ENCODE results near the gene MYOM1.

MYOM1 gene

DNA sequence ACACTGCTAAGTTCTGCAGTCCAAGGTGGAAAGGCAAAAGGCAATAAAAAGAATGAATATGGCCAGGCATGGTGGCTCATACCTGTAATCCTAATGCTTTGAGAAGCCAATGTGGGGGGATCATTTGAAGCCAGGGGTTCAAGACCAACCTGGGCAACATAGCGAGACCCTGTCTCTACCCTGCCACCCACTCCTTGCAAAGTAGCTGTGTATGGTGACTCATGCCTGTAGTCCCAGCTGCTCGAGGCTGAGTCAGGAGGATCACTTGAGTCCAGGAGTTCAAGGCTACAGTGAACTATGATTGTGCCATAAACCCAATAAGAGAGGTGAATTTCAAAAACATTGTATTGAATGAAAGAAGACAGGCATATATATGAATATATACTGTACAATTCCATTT is 44.6 kb upstream of the MYOM1 start:
- DNase-seq (ENCODE audit: extremely low spot score), result no peak
- TF ChIP-seq FOXM1 (IDR thresholded peaks at IDR 0.05; ENCODE audit: borderline replicate concordance) (no peak), FOXK2 (IDR thresholded peaks at IDR 0.05) (no peak), ZNF384 (IDR thresholded peaks at IDR 0.05) (no peak), CTBP1 (IDR thresholded peaks at IDR 0.05; ENCODE audit: borderline replicate concordance) (no peak), ELF4 (IDR thresholded peaks at IDR 0.05) (no peak)
- ChIA-PET CTCF (no interaction called here), POLR2A (no interaction called here)

DNA sequence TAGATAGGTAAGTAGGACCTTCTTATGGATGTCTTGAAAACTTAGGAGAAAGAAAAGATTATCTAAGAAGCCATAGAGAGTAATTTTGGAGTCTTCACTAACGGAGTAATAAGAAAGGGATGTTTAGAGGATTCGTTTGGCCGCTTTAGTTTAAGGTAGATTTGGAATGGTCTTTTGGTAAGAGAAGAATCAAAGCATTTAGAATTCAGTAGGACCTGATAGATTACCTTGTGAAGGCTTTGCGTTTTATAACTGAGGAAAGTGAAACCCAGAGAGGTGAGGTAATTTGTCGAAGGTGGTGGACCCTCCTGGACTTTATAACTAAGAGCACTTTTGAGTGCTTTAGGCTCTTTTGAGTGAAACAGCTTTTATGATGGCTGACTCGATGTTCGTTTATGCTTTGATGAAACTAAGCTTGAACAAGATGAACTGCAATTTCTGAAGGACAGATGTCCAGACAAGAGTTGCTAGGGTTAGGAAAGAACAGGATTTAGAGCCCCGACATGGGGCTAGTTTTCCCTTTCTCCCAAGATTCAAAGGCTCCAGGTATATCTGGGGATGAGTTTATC is 43.4 kb upstream of the MYOM1 start:
- ChIA-PET CTCF (no interaction called here), POLR2A (no interaction called here)
- TF ChIP-seq BHLHE40 (IDR thresholded peaks at IDR 0.05; ENCODE audit: borderline replicate concordance) (no peak), ARNT (IDR thresholded peaks at IDR 0.05) (no peak)

DNA sequence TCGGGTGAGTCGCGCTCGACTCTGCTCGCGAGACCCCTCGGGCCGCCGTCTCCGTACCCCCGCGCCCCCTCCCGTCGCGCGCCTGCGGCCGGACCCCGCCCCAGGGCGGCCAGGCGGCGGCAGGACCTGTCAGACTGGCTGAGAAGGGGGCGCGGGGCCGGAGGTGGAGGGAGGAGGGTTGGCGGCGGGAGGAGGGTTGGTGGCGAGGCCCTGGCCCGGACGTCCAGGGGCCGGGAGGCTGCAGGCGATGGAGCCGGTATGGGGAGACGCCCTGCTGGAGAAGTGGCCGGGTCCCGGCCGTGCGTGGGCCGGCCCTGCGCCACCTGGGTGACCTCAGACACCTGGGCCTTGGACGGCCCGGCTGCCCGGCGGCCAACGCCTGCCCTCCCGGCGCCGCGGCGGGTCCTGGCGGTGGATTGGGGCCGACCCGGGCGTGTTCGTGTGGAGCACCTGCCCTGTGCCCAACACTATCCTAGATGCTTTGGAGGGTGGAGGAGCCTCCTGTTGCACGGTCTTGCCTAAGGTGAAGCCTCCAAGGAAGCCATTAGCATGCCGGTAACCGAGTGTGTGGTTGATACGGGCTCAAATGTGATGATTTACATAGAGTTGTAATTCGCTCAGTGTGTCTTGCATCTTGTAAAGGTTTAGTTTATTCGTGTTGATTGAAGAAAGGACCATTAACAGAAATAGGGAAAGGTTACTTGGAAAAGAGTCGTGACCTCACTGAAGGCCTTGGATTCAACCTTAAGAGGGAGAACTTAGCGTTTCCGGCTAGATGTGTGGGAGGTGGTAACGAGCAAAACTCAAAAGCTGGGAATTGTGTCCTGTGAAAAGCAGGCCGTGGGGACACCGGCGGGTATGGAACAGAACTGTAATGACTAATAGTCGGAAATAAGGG is 42.7 kb upstream of the MYOM1 start:
- TF ChIP-seq NFRKB (IDR thresholded peaks at IDR 0.05) (no peak), LEF1 (IDR thresholded peaks at IDR 0.05; ENCODE audit: borderline replicate concordance) (no peak), TARDBP (IDR thresholded peaks at IDR 0.05) (no peak), FOXM1 (IDR thresholded peaks at IDR 0.05; ENCODE audit: borderline replicate concordance) (no peak), L3MBTL2 (conservative IDR thresholded peaks at IDR 0.05) (no peak)
- POLR2A ChIA-PET, result interaction anchor here (0.7 kb wide), 1 partner anchor 15 kb away, joined by 3 read pairs; the partner anchor contains the start of gene MYL12A
- CTCF ChIA-PET, result no interaction called here
- no peak for DNase-seq (ENCODE audit: extremely low spot score)

More for the DNA sequence above, 43.4 kb upstream of the MYOM1 start:
- DNase-seq (ENCODE audit: extremely low spot score), result no peak

DNA sequence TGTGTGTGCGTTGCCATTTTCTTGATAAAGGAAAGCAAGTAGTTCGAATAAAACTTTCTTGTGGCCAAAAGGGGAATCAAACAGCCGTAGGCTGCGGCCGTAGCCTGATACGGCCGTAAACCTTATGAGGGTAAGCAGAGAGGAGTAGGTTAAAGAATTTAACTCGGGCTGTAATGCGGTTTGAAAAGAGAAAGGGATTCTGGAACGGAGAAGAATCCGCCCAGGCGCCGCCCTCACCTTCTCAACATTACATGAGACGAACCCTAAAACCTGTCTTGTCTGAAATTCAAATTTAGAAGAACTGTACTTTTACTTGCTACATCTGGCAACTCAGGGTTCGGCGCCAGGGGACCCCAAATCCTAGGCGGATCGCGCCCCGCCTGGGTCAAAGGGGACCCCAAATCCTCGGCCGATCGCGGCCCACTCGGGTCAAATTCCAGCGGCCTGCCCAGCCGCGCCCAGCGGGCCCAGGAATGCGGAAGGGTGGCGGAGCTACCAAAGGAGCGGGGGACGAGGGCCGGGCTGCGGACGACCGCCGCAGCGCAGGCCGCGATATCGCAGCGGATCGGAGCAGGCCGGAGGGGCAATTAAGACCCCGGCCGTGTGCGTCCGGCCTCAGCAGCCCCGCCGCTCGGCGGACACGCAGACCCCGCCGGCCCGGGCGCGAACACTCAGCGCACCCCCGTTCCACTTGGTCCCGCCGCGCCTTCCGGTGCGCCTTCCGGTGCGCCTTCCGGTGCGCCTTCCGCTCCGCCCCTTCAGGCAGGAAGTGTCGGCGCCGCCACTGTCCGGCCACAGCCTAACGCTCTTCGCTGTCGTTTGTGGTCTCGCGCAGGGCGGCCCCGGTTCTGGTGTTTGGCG is 41.8 kb upstream of the MYOM1 start, which contains the start of gene MYL12B:
Gene MYL12B, plus strand, starts transcription at position 761 of the 861 bp plus-strand sequence. CDS start 10,766 bp downstream, outside the sequence.
- ChIA-PET POLR2A (interaction anchor here (0.7 to 2.3 kb wide), 2 partner anchors 14 kb away, joined by 3 to 9 read pairs; partner anchors contain the start of gene MYL12A), CTCF (no interaction called here)
- TF ChIP-seq SP1 (IDR thresholded peaks at IDR 0.05), result no peak
- peak; percentile 68; the same call in 1 of the 2 replicates for TF ChIP-seq BHLHE40 (IDR thresholded peaks at IDR 0.05; ENCODE audit: borderline replicate concordance)
- TF ChIP-seq, protein P1, sequence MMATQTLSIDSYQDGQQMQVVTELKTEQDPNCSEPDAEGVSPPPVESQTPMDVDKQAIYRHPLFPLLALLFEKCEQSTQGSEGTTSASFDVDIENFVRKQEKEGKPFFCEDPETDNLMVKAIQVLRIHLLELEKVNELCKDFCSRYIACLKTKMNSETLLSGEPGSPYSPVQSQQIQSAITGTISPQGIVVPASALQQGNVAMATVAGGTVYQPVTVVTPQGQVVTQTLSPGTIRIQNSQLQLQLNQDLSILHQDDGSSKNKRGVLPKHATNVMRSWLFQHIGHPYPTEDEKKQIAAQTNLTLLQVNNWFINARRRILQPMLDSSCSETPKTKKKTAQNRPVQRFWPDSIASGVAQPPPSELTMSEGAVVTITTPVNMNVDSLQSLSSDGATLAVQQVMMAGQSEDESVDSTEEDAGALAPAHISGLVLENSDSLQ (IDR thresholded peaks at IDR 0.05), result no peak
- TF ChIP-seq ELF4 (IDR thresholded peaks at IDR 0.05), result peak; percentile 91
- TF ChIP-seq LEF1 (IDR thresholded peaks at IDR 0.05; ENCODE audit: borderline replicate concordance), result no peak; the same call in 1 of the 2 replicates
- no peak for TF ChIP-seq TARDBP (IDR thresholded peaks at IDR 0.05)
- TF ChIP-seq HDGF (IDR thresholded peaks at IDR 0.05; ENCODE audit: borderline replicate concordance), result no peak
- no peak for TF ChIP-seq FOXK2 (IDR thresholded peaks at IDR 0.05)
- 0 out of 2 replicates have a peak, but pooled peaks have one; percentile 42 for TF ChIP-seq FOXM1 (IDR thresholded peaks at IDR 0.05; ENCODE audit: borderline replicate concordance)
- TF ChIP-seq NFRKB (IDR thresholded peaks at IDR 0.05), result no peak
- TF ChIP-seq ARNT (IDR thresholded peaks at IDR 0.05), result no peak
- no peak for TF ChIP-seq SUZ12 (IDR thresholded peaks at IDR 0.05)
- TF ChIP-seq L3MBTL2 (conservative IDR thresholded peaks at IDR 0.05), result no peak
- DNase-seq (ENCODE audit: extremely low spot score), result peak; percentile 60

DNA sequence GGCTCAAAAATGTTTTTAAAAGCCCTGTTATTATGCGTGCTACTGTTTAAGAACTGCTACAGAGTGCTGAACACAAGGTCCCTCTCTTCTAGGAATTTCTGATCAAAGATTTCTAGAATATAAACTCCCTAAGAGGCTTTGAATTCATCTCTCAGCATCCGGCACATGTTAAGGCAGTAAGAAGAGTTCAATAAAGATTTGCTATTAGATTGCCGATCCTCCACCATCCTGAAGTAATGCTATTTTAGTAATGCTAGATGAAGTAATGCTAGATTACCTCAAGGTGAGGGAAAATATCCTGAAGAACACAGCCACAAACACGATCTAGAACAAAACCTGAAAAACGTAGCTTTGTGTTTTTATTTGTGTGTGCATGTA is 41.2 kb upstream of the MYOM1 start:
- CTCF ChIA-PET, result no interaction called here
- TF ChIP-seq L3MBTL2 (conservative IDR thresholded peaks at IDR 0.05), result no peak
- TF ChIP-seq CTBP1 (IDR thresholded peaks at IDR 0.05; ENCODE audit: borderline replicate concordance), result no peak
- no peak for TF ChIP-seq HDGF (IDR thresholded peaks at IDR 0.05; ENCODE audit: borderline replicate concordance)
- no peak for TF ChIP-seq BHLHE40 (IDR thresholded peaks at IDR 0.05; ENCODE audit: borderline replicate concordance)
- no peak for TF ChIP-seq SP1 (IDR thresholded peaks at IDR 0.05)
- POLR2A ChIA-PET, result interaction anchor here (2.3 kb wide), 1 partner anchor 13 kb away, joined by 9 read pairs; the partner anchor contains the start of gene MYL12A
- DNase-seq (ENCODE audit: extremely low spot score), result no peak

DNA sequence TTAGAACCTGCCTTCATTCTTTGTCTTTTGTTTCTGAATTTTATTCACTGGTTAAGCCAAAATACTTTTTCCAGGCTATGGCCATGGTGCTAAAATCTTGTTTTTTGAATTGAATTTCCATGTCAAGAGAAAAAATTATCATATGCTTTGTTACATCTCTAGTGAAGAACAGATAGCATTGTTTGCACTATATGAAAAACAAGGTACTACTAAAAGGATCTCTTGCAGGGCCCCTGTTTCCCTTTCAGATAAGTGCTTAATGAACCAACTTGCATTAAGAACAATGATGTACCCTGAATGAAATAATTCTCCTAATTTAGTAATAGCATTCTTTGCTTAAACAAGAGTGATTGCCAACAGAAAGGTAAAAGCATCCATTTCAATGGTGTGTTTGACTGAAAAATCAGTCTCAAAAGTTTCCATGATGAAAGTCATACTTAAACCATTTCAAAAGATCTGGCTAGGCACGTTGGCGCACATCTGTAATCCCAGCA is 37.9 kb upstream of the MYOM1 start:
- TF ChIP-seq CTBP1 (IDR thresholded peaks at IDR 0.05; ENCODE audit: borderline replicate concordance), result no peak
- TF ChIP-seq SP1 (IDR thresholded peaks at IDR 0.05), result no peak
- TF ChIP-seq FOXA1 (IDR thresholded peaks at IDR 0.05), result no peak
- no peak for TF ChIP-seq LEF1 (IDR thresholded peaks at IDR 0.05; ENCODE audit: borderline replicate concordance)
- no peak for TF ChIP-seq FOXM1 (IDR thresholded peaks at IDR 0.05; ENCODE audit: borderline replicate concordance)
- no peak for TF ChIP-seq ARNT (IDR thresholded peaks at IDR 0.05)
- no peak for TF ChIP-seq NFRKB (IDR thresholded peaks at IDR 0.05)
- TF ChIP-seq SUZ12 (IDR thresholded peaks at IDR 0.05), result no peak
- DNase-seq (ENCODE audit: extremely low spot score), result no peak
- ChIA-PET POLR2A (no interaction called here), CTCF (no interaction called here)
